Activated naive CD8-positive, alpha-beta T cell treated with anti-CD3 and anti-CD28 coated beads, Interleukin-2, amount 50 U/mL, for 16 hours (primary cell): ENCODE data around the gene FTCD.
"Not testable (repeated sequence)": the region's sequence is repeated elsewhere in the genome, so short reads cannot be mapped to it uniquely, and the experiment has no call there.

Experiments used
- DNase-seq: peaks from one replicate; pipeline ENCODE4 v3.0.0-alpha.2; 2020; ENCODE audit warnings: low read depth, low spot score

The FTCD gene

DNA sequence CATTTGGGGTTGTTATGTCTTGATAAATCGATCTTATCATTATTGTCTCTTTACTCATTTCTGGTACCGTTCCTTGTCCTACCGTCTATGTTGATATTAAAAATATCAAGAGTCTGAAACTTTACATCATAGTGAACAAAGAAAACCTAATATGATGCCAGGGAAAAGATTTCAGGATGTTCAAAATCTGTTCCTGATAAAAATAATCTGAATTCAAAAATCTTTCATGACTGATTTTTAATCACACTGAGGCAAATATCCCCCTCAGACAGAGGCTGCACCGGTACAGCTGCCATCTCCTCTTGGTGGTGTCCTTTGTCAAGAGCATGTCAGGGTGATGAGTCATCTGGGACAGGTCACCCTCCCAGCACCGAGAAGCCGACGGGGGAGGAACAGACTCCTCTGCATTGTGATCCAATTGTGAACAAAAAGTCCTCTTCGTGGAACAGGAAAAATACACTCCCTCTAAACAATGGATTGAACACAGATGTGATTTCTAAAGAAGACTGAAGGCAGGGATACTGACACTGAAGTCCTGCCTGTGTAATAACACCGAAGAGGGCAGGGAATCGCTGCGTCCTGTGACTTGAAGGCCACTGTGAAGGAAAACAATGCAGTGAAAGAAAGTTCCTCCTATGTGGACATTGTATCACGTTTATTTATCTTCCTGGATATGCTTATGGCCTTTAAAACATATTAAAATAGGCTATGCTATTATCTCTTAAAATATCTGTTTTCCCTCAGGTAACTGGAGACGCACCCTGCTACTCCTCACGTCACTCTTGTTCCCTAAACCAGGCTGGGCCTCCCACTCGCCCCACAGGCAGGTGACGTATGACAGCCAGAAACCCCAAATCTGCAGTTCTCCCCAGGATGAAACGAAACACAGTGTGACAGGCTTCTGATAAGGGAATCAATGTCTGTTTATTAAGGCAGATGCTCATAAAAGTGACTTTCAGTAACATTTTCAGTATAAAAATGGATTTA lies 33.1 kb upstream of the FTCD start:
- DNase-seq, result no peak

DNA sequence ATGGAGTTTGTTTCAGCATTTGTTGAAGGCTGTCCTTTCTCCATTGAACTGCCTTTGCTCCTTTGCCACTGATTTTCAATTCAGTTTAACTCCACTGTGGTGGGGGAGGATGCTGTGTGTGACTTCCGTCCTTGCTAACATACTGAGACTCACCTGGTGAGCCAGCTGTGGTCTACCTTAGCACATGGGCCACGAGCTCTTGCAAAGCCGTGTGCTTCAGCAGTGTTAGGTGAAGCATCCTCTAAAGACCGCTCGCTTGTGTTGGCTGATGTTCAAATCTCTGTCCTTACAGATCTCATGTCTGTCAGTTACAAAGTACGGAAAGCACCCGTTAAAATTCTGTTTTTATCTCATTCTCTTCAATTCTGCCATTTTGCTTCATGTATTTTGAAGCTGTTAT lies 32.4 kb upstream of the FTCD start:
- no peak for DNase-seq

DNA sequence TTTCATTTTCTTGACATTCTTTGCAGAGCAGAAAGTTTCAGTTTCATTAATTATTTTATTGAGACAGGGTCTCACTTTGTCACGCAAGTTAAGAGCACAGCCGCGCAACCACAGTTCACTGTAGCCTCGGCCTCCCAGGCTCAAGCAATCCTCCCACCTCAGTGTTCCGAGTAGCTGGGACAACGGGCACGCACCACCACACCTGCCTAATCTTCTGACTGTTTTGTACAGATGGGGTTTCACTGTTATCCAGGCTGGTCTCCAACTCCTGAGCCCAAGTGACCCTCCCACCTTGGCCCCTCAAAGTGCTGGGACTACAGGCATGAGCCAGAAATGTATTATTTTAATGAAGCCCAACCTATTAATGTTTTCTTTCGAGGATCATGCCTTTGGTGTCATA lies 31.9 kb upstream of the FTCD start:
- DNase-seq, result no peak

DNA sequence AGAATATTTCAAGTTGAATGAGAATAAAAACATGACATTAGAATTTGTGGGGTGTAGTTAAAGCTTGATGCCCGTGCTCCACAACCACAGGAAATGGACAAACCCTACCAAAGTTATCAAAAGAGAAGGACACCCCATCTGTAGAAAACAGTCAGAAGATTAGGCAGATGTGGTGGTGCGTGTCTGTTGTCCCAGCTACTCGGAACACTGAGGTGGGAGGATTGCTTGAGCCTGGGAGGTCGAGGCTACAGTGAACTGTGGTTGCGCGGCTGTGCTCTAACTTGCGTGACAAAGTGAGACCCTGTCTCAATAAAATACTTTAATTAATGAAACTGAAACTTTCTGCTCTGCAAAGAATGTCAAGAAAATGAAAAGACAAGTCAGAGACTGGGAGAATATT lies 30.3 kb upstream of the FTCD start:
- no peak for DNase-seq

DNA sequence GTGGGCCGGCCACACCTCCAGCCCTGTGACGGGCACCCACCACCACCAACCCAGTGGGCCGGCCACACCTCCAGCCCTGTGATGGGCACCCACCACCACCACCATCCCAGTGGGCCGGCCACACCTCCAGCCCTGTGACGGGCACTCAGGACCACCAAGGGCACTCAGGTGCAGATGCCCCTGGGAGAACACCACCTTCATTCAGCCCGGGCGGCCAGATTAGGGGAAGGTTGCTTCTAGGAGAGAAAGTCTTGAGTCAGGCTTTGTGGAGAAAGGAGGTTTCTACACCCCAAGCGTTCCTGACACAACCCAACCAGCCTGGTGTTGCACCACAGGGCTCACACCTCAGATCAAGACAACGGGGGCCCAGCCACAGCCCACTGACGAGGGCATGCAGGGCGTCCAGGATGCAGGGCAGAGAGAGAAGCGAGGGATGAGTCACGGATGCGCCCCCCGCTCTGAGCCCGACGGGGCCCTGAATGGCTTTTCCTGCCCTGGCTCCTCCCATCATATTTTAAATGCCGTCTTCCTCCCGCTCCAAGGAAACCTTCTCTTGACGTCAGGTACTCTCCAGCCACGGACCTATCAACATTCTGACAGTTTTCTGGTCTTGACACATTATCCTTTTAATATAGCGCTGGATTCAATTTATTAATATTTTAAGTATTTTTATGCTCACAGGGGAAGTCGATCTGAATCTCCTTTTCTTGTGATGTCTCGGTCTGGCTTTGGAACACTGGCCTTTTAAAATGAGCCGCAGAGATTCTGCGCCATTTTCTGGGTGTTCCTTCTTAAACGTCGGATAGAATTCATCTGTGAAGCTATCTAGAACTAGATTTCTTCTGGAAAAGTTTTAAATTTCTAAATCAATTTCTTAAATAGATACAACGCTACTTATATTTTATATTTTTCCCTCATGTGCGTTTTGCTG lies 29.5 kb upstream of the FTCD start:
- DNase-seq, result no peak

DNA sequence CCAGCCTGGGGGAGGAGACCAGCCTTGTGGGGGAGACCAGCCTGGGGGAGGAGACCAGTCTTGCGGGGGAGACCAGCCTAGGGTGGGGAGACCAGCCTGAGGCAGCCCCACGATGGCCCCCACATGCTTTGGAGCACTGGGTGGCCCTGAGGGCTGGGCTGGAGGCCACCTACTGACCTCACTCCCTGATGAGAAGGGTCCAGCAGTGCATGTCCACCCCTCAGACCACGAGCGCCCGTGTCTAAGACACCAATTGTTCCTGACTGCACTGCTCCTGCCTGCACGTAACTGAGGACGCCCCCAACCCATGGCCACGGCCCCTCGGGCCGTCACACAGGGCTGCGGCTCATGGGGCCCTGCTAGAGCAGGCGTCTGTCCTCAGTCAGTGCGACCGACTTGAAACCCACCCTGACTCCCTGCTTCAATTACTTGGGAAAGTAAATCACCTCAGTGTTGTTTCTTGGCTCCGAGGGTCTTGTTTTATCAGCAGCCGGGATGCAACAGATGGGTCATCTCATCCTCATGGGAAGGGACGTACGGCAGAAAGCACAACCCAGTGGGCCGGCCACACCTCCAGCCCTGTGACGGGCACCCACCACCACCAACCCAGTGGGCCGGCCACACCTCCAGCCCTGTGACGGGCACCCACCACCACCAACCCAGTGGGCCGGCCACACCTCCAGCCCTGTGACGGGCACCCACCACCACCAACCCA lies 28.7 kb upstream of the FTCD start, which contains the start of gene SPATC1L:
Gene SPATC1L, minus strand, starts transcription at position 550 of the 715 bp plus-strand sequence. CDS start 1,643 bp downstream, outside the sequence.
- DNase-seq, result no peak

DNA sequence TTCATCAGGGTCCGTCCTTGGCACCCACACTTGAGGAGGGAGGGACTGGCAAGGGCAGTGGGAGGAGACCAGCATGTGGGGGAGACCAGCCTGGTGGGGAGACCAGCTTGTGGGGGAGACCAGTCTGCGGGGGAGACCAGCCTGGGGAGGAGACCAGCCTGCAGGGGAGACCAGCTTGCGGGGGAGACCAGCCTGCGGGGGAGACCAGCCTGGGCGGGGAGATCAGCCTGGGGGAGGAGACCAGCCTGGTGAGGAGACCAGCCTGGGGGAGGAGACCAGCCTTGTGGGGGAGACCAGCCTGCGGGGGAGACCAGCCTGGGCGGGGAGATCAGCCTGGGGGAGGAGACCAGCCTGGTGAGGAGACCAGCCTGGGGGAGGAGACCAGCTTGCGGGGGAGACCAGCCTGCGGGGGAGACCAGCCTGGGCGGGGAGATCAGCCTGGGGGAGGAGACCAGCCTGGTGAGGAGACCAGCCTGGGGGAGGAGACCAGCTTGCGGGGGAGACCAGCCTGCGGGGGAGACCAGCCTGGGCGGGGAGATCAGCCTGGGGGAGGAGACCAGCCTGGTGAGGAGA lies 28.0 kb upstream of the FTCD start:
- not testable (repeated sequence) for DNase-seq

DNA sequence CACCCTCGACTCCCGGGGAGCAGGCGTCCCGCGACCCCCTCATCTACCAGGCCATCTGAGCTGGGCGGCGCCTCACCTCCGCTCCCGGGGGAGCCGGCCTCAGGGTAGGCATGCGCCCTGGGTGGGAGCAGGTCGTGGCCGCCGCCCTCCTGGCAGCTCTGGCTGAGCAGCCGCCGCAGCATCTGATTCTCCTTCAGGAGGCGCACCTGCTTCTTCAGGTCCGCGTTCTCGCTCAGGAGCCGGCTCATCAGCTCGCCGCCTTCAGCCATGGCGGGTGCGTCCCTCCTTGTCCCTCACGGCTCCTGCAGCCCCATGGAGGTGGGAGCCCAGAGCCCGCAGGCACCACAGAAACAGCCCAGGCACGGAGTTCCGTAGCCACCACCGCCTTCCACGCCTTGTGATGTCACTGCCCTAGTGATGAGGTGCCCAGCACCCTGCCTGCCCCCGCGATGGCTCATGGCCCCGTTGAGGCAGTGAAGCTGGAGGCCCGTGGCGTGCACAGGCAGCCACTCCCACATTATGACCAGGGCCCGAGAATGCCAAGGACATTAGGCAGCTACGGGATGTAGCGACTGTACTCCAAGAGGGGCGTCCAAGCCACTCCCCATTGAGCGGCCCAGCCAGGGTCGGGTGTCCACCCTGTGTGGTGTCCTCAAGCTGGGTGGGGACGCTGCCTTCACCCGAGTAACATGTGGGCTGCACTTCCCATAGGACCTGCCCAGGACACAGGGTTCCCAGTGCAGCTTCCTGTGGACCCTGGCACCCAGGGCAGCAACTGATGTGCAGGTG lies 27.4 kb upstream of the FTCD start:
- no peak for DNase-seq

DNA sequence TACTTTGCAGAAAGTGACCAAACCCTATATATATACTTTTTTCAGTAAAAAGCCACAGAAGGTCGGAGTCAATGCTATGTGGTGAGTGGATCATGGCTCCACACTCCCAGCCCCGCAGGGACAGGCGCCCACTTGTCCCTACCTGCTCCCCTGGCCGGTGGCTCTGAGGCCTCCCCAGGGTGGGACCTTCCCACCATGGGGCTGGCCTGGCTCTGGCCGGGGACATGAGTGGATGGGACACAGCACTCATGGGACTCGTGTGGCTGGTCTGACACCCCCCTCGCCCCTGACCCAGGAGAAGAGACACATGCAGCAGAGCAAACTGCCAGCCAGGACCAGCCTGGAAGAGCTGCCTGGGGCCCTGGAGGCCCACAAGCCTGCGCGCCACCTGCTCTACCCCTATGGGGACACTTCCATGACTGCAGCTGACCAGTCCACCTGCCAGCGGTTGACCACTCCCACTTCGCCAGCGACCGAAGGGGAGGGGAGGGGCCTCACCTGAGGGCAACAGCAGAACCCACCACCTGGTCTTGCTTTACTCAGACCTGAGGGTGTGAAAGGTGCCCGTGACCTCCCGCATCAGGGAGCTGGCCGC lies 26.7 kb upstream of the FTCD start:
- no peak for DNase-seq

DNA sequence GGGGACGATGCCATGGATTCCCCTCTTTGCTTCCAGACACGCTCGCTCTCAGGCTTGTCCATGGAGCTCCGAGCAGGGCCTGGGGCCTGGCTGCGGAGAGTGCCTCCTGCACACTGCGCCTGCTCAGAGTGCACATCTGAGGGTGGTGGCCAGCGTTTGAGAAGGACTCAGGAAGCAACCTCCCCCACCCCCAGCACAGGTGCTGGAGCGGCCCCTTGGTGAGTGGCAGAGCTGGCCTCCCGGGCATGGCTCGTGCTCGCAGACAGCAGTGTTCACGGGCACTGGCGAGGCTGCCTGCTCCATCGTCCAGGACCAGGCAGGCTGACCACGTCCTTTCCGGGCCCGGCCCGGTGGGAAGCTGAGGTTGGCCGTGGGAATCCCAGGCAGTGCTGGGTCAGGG lies 26.1 kb upstream of the FTCD start:
- no peak for DNase-seq

DNA sequence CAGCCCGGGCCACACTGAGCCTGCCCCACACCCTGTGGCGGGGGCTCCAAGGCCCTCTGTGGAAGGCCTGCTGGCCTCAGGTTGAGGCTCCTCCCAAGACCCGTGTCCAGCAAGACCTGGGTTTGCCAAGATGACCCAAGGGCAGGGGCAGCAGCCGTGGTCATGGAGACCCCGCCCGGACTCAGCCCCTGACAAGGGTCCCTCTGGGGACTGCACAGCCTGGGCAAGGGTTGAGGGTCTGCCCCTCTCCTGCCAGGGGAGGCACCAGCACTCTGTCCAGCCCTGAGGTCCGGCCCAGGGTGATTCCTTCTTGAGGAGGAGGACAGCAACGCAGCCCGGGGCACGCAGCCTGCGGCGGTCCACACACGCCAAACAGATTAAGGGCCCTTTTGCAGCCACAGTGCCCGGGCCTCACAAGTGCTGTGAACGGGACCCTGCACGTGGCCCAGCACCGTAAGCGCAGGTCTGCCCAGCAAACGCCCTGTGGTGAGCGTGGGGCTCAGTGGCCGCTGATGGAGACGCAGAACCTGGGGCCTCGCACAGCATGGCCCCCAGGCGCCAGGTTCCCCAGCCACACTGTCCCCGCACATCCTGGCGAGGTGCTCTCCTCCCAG lies 25.5 kb upstream of the FTCD start:
- DNase-seq, result no peak

DNA sequence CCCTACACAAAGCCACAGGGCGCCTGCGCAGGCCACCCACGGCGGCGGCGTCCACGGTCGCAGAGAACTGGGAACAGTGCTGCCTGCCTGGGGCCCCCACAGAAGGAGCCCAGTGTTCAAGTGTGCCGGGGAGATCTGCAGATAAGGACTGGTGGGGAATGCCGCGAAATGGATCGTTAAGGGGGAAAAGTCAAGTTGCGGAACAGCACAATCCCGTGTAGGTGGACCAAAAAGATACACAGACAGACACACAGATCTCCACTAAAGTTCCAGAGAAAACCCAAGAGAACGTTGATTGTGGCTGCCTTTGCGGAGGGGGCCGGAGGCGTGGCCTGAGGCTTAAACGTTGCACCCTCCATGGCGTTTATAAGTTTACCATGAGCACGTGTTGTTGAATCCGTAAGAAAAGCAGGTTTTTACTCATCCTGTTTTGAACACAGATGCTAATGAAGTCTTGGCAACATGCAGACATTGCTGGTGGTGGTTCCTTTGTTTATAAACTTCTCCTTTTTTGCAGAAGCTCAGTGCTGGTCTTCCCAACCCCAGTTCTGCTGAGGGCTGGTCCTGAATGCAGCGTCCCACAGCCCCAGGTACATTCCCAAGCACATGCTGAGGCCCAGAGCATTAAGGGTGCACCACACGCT lies 24.8 kb upstream of the FTCD start:
- DNase-seq, result no peak

DNA sequence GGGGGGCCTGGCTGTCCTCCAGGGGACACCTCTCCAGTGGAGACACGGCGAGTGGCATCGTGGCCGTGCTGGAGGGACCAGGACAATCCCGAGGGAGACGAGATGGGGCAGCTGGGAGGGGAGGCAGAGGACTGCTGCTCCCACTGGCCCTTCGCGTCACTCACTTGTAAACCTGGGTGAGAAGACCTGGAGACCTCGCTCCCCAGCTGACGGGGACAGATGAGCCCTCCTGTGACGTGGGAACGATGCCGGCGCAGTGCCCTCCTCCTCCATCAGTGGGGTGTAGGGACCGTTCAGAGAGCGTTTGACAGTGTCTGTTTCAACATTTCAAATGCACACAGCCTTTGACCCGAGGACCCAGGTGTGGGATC lies 24.3 kb upstream of the FTCD start:
- DNase-seq, result no peak

DNA sequence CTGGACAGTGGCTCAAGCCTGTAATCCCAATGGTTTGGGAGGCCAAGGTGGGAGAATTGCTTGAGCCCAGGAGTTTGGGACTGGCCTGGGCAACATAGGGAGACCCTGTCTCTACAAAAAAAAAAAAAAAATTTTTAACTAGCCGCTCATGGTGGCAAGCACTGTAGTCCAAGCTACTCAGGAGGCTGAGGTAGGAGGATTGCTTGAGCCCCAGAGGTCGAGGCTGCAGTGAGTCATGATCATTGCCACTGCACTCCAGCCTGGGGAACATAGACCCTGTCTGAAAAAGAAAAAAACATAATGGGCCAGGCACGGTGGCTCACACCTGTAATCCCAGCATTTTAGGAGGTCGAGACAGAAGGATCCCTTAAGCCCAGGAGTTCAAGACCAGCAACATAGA lies 23.6 kb upstream of the FTCD start:
- DNase-seq, result no peak

DNA sequence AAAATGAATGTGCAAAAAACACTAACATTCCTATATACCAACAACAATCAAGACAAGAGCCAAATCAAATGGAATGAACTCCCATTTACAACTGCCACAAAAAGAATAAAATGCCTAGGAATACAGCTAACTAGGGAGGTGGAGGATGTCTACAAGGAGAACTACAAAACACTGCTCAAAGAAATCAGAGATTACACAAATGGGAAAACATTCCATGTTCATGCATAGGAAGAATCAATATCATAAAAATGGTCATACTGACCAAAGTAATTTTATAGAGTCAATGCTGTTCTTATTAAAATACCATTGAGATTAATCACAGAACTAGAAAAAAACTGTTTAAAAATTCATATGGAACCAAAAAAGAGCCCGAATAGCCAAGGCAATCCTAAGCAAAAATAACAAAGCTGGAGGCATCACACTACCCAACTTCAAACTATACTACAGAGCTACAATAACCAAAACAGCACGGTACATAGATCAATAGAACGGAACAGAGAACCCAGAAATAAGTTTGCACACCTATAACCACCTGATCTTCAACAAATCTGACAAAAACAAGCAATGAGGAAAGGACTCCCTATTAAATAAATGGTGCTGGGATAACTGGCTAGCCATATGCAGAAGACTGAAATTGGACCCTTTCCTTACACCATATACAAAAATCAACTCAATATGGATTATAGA lies 21.2 kb upstream of the FTCD start:
- DNase-seq, result not testable (repeated sequence)

DNA sequence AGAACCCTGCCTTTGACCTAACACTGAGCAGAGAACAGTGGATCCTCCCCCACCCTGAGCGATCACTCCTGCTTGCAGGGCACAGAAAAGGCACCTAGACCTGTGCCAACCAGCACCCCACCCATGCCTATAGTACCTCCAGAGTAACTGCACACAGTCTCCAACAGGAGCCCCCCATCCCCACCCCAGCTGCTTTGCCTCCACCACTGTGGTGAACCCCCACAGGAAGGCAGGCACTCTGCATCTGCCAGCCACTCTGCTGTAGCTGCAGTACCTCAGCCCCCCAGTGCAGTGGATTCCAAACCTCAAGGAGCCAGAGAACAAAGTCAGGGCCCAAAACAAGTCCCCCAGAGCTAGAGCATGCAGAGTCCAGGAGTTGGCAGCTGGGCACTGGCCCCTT lies 18.2 kb upstream of the FTCD start:
- DNase-seq, result no peak

DNA sequence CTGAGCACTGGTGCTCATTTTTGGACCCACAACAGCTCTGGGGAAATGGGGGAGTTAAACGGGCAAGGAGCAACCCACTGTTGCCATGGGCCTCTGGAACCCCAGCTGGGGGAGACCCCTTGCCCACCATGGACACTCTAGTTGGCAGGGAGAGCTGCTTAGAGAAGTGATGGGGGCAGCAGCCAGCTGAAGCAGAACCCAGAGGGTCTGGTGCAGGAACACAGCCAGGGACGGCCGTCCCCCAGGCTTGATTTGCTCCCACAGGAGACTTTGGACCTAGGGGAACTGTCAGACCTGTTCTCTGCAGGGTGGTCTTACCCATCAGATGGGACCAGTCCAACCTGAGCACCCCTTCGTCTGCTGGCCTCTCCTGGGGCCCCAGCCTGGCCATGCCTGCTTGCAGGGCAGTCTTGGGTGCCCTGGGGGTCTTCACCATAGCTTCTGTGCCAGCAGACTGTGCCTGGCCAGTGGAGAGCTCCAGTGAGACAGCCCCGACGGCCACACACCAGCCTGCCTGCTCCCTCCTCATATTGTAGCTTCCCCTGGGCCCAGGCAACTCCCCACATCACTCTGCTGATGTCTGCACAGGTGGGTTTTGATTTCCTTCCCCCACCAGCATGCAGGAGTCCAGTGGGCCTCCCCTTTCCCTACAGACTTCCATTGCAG lies 17.6 kb upstream of the FTCD start:
- no peak for DNase-seq
